GM19397 (cell line): ENCODE measurements around the gene TAS2R60.
"Not testable (repeated sequence)": the region's sequence is repeated elsewhere in the genome, so short reads cannot be mapped to it uniquely, and the experiment has no call there.

ENCODE experiments used
- ATAC-seq: cut with Tn5 transposase; IDR thresholded peaks from one replicate; pipeline ENCODE4 v1.9.1; 2021; ENCODE audit warnings: mild to moderate bottlenecking, moderate library complexity; ENCODE audit not compliant: unreplicated experiment

TAS2R60 gene

GRCh38 chr7:143443153-143443552 lies at the start of gene TAS2R60:
Gene TAS2R60, plus strand, starts transcription at chr7:143443453. Its CDS starts 0 bp downstream, at chr7:143443453.
- ATAC-seq, result no peak

- no peak for ATAC-seq
Measured at GRCh38 chr7:143394068-143394467, 49.2 kb upstream of the TAS2R60 start.

GRCh38 chr7:143394777-143395176 lies 48.5 kb upstream of the TAS2R60 start:
- no peak for ATAC-seq

GRCh38 chr7:143395187-143396149 lies 47.8 kb upstream of the TAS2R60 start:
- no peak for ATAC-seq

GRCh38 chr7:143396182-143396581 lies 47.1 kb upstream of the TAS2R60 start:
- ATAC-seq, result no peak

- ATAC-seq, result no peak
Measured at GRCh38 chr7:143396625-143397556, 46.4 kb upstream of the TAS2R60 start.

GRCh38 chr7:143397710-143398530 lies 45.3 kb upstream of the TAS2R60 start:
- no peak for ATAC-seq

- no peak for ATAC-seq
Measured at GRCh38 chr7:143398616-143399015, 44.6 kb upstream of the TAS2R60 start.

- ATAC-seq, result no peak
Measured at GRCh38 chr7:143399151-143399550, 44.1 kb upstream of the TAS2R60 start.

GRCh38 chr7:143399642-143400041 lies 43.6 kb upstream of the TAS2R60 start:
- no peak for ATAC-seq

GRCh38 chr7:143401265-143401664 lies 42.0 kb upstream of the TAS2R60 start:
- no peak for ATAC-seq

- not testable (repeated sequence) for ATAC-seq
Measured at GRCh38 chr7:143402233-143402632, 41.0 kb upstream of the TAS2R60 start.

- ATAC-seq, result no peak
Measured at GRCh38 chr7:143405173-143406001, 37.9 kb upstream of the TAS2R60 start.

GRCh38 chr7:143406002-143406357 lies 37.3 kb upstream of the TAS2R60 start:
- ATAC-seq, result no peak

GRCh38 chr7:143407287-143408251 lies 35.7 kb upstream of the TAS2R60 start:
- no peak for ATAC-seq

GRCh38 chr7:143408252-143408685 lies 35.0 kb upstream of the TAS2R60 start:
- ATAC-seq, result no peak

GRCh38 chr7:143408686-143409561 lies 34.3 kb upstream of the TAS2R60 start, which contains the start of gene EPHA1:
Gene EPHA1, minus strand, starts transcription at chr7:143408856. Its CDS starts 51 bp downstream, at chr7:143408805.
- ATAC-seq, result no peak
